NCI-H2107 (cell line): ENCODE measurements around the gene TMEM270.
A peak's percentile ranks its signal among the peaks of the same experiment; 100 is the strongest.
"Not testable (repeated sequence)": the region's sequence is repeated elsewhere in the genome, so short reads cannot be mapped to it uniquely, and the experiment has no call there.

ENCODE experiments used
- DNase-seq: peaks from one replicate; lab custom pipeline; 2025; lab: John Stamatoyannopoulos, UW

TMEM270 gene

DNA sequence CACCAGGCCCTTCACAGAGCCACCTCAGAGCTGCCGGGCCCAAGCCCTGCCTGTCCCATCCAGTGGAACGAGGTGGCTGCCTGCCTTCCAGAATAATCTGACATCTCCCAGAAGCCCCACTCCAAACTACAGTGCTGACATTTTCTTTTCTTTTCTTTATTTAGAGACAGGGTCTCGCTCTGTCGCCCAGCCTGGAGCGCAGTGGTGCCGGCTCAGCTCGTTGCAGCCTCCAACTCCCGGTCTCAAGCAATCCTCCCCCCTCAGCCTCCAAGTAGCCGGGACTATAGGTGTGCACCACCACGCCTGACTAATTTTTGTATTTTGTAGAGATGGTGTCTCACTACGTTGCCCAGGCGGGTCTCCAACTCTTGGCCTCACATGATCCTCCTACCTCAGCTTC, 346 bp downstream of the TMEM270 start:
- DNase-seq, result no peak

DNA sequence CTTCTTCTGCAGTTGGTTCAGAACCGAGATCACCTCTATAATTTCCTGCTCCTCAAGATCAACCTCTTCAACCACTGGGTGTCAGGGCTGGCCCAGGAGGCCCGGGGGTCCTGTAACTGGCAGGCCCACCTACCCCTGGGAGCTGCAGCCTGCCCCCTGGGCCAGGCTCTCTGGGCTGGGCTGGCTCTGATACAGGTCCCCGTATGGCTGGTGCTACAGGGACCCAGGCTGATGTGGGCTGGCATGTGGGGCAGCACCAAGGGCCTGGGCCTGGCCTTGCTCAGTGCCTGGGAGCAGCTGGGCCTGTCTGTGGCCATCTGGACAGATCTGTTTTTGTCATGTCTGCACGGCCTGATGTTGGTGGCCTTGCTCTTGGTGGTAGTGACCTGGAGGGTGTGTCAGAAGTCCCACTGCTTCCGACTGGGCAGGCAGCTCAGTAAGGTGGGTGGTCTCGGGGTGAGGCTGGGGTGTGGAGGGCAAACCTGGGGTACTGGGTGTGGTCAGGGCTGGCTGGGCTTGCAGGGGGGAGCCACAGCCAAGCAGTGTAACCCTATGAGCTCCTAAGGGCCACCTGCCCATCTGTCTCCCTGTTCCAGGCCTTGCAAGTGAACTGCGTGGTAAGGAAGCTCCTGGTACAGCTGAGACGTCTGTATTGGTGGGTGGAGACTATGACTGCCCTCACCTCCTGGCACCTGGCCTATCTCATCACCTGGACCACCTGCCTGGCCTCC, 4.2 kb downstream of the TMEM270 start:
- DNase-seq, result no peak

DNA sequence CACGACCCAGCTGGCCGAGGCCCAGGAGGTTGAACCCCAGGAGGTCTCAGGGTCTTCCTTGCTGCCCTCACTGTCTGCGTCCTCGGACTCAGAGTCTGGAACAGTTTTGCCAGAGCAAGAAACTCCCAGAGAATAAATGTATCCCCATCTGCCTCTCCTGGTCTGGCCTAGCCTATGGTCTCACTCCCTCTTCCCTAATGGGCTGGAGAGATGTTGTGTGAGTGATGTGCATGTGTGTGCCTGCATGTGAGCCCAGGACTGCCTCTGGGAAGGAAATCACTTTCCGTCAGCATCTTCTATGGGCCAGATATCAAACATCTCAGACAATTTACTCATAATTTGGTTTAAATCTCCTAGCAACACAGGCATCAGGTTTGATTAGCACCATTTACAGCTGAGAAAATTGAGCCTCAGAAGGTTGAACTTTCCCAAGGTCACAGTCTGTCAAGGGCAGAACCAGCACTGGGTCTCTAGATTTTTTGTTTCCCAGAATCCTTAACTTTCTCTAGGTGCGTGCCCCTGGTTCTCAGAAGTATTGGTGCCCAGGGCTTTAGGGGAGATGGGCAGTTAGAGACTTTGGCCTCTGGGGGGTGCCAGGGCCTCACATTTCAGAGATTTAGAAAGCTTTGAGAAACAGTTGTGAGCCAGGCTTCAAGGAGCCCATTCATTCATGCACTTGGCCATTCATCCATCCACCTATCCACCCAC, 4.9 kb downstream of the TMEM270 start:
- DNase-seq, result peak; percentile 54

DNA sequence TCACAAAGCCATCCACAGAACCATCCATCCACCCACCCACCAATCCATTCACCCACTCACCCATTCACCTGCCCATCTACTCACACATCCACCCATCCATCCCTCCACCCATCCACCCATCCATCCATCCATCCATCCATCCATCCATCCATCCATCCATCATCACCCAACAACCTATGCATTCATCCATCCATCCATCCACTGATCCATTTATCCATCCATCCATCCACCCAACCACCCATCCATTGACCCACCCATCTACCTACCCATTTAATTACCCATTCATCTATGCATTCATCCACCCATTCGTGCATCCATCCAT, 5.4 kb downstream of the TMEM270 start:
- DNase-seq, result no peak

DNA sequence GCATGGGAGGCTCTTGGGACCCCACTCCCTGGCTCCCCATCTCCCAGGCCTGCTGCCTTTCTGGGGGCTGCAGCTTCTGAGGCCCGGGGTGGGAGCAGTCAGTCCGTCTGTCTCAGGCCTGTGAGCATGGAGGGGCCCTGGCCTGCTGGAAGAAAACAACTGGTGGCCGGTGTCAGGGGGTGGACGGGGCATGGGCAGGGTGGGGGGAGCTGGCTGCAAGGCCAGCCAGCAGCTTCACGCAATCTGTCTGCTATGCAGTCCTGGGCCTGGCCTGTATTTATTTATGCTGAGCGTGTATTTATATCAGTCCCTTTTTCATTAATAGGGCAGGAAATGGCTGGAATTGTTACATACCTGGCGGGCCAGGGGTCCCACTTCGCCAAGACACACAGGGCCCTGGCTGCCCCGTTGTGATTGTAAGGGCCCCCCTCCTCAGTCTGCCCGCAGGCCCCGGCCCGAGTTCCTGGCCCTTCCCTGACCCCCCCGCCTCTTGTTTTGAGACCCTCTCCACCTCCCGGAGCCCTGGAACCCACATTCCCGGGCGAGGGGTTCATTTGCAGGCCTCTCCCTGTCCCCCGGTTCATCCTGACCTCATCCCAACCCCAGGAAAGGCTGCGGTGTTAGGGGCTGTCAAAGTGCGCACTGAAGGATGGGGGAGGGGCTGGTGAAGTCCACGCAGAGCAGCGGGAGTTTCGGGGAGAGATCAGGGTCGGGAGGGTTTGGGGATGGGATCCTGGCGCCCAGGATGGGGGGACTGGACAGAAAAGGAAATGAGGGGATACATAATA, 8.2 kb downstream of the TMEM270 start:
- DNase-seq, result no peak

DNA sequence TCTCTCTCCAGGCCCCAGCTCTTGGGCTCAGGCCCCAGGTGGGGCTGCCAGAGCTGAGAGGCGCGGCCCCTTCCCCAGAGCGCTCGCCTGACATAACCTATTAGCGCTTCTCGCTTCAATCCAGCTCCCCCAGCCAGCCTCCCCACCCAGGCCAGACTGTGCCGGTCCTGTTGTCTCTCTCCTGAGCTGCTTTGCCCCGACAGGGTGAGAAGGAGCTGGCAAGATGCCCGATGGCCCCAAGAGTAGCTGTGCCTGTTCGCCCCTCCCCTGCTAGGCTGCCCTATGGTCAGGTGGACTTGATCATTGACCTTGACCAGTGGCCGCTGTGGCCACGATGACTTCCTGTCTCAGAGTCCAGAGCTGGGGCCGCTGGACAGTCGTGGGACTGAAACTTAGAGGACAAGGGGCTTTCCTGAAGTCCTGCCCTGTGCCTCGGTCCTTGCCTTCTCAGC, 9.1 kb downstream of the TMEM270 start:
- DNase-seq, result no peak

DNA sequence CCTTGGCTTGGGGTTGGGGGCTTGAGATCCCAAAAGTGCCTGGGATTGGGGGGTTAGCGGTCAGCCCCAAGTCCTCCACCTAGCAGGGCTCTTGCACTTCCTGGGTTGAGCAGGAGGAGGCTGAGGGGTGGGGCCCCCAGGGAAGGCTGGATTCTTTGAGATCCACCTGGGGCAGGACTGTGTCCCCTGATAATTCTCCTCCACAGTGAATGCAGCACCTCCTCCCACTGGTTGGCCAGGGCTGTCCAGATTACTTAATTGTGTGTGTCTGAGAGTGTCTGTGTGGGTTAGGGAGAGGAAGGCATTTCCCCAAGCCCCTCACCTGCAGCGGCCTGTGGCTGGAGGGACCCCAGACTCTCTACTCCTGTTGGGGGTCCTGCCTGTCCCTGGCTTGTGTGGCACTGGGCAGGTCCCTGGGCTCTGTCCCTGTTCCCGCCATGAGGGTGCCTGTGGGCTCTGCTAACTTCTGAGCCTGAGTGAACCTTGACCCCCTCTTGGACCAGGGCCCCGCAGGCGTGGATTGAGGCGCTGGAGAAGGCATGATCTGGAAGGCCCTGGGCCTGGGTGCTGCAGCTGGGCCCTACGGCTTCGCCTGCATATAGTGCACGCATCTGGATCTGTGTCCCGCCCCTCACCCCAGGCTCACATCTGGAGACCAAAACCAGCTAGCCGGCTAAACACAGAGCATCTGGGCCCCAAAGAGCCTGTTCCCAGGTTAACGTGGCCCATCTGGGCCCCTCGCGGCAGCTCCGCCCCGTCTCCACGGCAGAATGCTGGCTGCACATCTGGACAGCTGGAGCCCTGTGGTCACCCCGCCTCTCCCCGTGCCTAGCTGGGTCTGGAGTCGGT, 10.4 kb downstream of the TMEM270 start:
- DNase-seq, result no peak

DNA sequence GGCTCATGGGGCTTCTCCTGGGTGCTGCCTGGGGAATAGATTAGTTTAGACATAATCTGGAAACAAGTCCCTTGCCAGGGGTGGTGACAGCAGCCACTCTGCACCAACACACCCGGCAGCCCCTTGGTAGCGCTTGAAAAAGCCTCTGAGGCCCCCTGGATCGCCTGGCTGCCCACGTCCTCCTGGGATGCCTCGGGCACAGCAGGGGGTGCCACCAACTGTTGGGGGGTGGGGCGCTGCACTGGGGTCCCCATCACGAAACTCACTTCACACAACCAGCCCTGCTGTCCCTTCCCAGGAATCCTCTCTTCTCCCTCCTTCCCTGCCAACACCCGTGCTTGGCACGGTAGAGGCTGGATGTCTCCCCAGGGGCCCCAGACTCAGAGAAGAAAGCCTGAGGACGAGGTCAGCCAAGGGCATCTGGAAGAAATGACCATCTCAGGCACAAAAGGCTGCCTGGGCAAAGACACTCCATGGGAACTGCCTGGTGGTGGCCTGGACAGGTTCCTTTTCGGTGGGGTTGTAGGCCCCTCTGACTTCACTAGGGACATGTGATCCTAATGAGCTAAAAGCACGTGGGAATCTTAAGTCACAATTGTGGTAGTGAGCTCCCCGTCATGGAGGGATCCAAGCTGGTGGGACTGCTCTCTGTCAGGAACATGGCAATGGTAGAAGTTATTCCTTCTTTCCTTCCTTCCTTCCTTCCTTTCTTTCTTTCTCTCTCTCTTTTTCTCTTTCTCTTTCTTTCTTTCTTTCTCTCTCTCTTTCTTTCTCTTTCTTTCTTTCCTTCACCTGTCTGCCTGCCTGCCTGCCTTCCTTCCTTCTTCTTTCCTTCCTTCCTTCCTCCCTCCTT, 11.3 kb downstream of the TMEM270 start:
- DNase-seq, result no peak

DNA sequence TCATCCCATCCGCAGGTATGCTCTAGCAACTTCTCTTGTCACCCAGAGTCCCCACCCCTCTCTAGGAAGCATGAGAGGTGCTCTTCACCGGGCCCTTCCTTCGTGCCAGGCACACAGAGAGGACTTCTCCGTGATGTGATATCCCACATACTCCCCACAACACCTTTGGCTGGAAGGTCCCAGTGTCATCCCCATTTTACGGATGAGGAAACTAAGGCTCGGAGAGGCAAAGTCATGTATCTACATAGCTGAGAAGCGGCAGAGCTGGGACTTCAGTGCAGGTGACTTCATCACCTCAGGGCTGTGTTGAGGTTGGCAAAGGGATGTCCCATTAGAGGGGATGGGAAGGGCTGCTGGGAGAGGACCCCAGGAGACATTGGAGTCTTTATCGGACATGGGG, 15.4 kb downstream of the TMEM270 start:
- no peak for DNase-seq

DNA sequence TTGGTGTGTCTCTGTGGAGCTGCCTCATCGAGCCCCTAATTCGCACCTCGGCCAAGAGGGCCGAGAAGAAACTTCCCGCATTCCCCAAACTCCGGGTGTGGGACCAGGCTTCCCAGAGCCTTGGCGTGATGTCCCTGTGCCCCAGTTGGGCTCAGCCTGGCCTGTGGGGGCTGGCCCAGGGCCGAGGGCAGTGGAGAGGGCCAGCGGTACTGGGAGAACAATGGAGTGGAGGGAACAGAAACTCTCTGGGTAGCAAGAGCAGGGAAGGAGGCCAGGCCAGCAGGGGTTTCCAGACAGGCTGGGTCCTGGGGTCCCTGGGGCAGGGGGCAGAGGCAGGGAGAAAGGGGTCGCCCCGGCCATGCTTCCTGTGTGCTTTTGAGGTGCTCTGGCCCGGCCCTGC, 16.0 kb downstream of the TMEM270 start:
- no peak for DNase-seq

DNA sequence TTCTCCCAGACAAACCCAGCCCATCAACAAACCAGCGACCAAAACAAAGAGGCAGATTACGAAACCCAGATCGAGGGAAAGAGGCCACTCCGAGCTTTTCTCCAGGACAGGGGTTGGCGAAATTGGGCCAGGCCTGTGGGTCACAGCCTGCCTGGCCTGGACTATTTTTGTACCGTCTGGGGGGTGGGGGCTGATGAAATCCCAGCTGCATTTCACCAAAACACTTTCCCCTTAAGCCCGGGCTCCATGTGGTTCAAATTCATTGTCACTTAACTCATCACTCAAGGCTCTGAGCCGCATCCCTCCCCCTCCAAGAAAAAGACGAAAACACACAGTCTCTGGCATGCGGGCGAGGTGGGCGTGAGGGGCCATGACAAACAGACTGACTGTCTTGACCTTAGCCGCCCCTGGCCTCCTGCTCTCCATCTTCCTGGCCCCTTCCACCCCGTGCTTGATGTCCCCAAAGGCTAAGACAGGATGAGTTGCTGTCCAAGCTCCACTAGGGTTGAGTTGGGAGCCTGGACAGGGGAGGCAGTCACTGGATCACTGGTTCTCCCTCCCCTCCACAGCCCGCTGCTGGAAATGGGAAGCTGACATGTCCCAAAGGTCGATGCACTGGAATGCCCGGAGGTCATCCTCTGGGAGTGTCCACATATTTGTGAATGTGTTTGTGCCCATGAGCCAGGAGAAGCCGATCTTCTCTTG, 19.2 kb downstream of the TMEM270 start:
- no peak for DNase-seq

DNA sequence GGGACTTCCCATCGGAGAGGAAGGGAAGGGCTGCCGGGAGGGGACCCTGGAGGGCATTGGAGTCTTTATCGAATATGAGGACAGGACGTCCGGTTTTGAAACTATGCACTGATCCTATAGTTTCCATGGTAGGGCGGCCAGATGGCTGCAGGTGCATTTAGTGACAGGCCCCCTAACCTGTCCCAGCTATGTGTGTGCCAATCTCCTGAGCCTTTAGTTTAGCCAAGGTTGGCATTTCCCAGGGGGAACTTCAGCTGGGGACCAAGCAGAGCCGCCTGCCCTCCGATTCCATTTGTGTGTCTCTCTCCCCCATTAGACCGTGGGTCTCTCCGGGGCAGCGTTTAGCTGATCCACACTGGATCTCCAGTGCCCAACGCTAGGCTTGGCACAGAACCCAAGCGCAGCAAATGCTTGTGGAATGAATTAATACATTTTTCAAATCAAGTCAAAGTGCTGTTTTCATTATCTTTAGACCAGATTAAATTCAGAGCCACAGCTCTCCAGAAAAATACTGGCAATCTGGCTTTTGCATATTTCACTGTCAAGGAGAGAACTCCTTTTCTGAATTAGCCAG, 19.9 kb downstream of the TMEM270 start:
- DNase-seq, result no peak

DNA sequence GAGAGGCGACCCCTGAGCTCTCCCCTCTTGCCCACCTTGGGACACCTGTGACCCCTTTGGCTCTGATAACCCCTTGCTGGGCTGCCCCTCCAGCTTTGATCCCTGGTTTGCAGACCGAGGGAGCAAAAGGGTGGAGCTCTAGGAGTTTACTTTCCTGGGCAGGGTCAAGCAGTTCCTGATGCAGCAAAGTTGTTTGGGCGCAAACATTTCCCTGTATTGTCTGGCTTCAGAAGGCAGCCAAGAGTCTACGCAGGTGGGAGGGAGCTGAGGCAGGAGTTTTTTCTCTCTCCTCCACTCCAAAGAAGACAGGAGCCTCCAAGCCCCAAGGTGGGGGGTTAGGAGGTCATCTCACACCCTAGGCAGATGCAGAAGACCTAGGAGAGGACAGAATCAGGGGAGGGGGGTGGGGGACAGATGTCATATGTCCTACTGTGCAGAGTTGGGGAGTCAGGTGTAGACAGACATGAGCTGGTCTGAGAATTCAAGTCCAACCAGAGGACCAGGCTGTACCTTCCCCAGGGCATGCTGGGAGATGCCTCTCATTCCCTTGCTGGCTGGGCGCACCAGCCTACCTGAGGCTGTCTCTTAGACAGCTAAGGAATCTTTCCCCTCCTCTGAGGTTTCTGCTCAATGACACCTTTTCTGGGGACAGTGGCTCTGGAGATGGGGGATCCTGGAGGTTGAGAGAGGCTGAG, 20.5 kb downstream of the TMEM270 start:
- no peak for DNase-seq

DNA sequence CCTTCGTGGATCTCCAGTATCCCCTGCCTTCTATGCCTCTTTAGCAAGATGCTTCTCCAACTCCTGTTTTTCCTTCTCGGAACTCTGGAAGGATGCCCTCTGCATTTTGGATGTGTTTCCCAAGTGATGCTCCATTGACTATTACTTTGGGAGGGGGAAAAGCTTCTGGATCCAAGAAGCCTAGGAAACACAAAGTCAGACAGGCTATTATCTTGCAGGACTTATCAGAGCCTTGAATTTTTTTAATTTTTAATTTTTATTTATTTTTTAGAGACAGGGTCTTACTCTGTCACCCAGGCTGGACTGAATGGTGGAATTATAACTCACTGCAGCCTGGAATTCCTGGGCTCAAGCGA, 21.1 kb downstream of the TMEM270 start:
- DNase-seq, result no peak

DNA sequence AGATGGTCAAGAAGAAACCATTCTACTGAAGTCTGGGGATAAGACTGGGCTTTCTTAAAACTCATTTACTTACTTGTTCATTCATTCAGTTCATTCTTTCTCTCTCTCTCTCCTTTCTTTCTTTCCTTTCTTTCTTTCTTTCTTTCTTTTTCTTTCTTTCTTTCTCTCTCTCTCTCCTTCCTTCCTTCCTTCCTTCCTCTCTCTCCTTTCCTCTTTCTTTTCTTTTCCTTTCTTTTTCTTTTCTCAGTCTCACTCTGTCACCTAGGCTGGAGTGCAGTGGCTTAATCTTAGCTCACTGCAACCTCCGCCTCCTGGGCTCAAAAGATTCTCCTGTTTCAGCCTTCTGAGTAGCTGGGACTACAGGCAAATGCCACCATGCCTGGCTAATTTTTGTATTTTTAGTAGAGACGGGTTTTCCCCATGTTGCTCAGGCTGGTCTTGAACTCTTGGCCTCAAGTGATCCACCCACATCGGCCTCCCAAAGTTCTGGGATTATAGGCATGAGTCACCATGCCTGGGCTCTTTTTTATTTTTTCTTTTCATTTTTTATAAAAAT, 24.0 kb downstream of the TMEM270 start:
- DNase-seq, result not testable (repeated sequence)

DNA sequence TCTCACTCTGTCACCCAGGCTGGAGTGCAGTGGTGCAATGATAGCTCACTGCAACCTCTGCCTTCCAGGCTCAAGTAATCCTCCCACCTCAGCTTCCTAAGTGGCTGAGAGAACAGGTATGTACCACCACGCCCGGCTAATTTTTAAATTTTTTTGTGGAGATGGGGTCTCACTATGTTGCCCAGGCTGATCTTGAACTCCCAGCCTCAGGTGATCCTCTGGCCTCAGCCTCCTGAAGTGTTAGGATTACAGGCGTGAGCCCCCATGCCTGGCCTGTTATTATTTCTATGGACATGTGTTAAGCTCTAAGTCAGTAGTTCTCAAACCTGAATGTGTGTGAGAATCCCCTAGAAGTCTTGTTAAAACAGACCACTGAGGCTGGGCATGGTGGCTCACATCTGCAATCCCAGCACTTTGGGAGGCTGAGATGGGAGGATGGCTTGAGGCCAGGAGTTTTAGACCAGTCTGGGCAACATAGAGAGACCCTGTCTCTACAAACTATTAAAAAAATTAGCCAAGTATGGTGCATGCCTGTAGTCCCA, 24.5 kb downstream of the TMEM270 start:
- no peak for DNase-seq

DNA sequence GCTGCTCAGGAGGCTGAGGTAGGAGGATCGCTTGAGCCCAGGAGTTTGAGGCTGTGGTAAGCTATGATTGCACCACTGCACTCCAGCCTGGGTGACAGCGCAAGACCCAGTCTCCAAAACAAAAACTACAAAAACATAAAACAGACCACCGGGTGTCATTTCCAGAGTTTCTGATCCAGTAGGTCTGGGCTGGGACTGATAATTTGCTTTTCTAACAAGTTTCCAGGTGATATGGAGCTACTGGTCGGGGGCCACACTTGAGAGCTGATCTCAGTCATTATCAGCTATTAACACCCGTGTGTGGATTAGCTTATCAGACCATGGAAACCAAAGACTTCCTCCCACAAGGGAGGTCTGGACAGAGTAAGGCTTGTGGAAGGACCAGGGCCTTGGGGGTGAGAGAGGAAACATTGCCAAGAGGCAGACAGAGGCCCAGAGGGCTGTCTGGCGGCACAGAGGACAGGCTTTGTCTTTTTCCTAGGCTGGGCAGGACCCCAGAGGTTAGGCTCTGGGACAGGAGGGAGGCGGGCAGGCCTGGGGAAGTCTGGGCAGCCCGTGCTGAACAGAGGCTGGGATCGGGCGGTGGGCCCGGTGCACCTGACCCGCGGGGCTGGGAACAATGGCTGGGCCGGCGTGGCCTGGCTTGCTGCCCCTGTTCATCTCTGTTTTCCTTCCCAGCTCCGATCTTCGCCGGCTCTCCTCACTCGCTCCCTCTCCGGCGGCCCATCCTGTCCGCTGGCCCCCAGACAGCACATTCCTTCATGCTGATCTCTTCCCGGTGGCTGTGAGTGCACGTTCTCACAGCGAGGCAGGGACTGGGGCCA, 25.2 kb downstream of the TMEM270 start:
- no peak for DNase-seq

DNA sequence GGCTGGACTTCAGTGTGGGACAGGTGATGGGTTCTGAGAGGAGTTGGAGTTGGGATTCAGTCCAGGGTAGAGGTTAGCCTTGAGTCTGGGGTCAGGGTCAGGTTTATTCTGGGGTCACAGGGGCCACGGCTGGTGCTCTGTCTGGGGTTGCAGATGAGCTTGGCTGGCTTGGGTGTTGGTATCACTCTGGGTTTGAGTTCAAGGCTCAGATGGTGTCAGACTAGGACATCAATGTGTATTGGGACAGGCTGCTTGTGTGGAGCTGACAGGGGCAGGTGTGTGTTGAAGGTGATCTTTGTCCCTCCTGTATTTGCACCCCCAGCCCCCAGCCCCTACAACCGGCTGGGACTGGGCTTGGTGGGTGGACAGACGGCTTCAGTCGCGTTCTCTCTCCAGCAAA, 26.8 kb downstream of the TMEM270 start:
- DNase-seq, result no peak
